ENCODE measurements around the gene MAD1L1.

- TF ChIP-seq CTCF (IDR thresholded peaks at IDR 0.05; ENCODE audit: extremely low read depth in 1 of 2, insufficient read depth in 1 of 2, low read depth in 1 of 2, low read length in 2 of 2), result no peak
- no peak for TF ChIP-seq POLR2AphosphoS5 (IDR thresholded peaks at IDR 0.05; ENCODE audit: insufficient read depth, low read depth, low read length)
- no peak for TF ChIP-seq POLR2A (IDR thresholded peaks at IDR 0.05; ENCODE audit: low read depth, low read length)
- no peak for TF ChIP-seq FOS (IDR thresholded peaks at IDR 0.05; ENCODE audit: borderline replicate concordance, insufficient read depth, low read length)
Measured at GRCh38 chr7:2225830-2226229, 6.9 kb downstream of the MAD1L1 start.
